ENCODE data around the gene ALDH1L1.
A peak's percentile ranks its signal among the peaks of the same experiment; 100 is the strongest.
"Not testable (repeated sequence)": the region's sequence is repeated elsewhere in the genome, so short reads cannot be mapped to it uniquely, and the experiment has no call there.

The ALDH1L1 gene

DNA sequence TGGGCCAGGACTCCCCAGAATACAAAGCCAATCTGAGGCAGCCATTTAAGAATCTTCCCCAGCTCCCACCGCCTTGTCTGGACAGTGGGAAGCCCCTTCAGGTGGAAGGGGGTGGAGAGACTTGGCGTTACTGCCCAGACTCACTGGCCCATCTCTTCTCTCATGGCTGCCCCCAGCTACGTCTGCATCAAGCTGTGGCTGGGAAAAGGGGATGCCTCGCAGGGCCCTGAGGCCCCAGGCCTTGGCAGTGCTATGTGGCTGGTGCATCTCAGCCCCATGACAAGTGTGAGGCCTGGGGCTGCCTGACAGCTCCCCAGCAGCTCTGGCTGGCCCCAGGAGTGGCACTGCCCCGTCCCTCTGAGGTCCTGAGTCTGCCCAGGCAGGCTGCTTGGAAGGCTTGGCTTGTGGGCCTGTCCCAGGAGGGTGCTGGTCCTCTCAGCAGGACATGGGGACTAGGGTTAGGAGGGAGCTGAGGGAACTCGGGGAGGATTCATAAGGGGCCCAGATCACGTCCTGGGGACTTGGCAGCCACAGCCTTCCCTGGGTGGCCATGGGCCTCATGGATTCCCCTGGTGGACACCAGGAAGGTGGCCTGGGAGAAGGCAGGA lies 76.3 kb downstream of the ALDH1L1 start:
- DNase-seq, result no peak

DNA sequence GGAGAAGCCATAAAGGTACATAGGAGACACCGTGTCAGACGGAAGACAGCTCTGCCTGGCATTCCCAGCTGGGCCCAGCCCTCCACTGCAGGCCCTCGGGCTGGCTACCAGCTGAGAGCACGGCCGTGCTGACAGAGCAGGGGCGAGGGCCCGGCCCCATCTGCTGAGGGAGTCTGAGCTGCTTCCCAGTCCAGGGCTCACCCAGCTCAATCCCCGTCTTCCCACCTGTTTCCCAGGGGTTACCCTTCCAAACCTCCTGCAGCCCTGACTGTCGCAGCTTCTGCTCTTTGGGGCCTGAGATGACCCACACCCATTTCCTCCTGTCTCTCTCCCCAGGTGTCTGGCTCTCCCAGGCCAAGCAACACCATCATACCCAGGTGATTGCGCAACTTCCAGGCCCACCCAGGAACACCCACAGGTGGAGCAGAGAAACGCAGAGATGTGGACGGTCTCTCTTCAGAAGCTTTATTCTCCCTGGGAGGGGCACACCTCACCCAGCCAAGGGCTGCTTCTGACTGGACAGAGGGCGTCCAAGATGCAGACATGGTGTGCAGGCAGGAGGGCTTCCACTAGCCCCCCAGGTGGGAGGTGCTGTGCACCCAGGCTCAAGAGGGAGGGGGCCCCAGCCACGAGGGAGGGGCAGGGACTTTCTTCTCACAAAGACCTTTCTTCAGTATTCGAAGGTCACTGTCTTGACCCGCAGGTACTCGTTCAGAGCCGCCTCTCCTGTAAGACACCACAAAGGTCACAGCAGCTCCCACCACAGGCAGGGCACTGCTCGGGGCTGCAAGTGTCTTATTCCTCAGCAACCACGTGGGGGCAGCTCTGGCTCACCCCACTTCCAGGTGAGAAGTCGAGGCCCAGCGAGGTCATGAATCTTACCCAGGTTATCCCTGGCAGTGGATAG lies 77.0 kb downstream of the ALDH1L1 start:
- no peak for DNase-seq

DNA sequence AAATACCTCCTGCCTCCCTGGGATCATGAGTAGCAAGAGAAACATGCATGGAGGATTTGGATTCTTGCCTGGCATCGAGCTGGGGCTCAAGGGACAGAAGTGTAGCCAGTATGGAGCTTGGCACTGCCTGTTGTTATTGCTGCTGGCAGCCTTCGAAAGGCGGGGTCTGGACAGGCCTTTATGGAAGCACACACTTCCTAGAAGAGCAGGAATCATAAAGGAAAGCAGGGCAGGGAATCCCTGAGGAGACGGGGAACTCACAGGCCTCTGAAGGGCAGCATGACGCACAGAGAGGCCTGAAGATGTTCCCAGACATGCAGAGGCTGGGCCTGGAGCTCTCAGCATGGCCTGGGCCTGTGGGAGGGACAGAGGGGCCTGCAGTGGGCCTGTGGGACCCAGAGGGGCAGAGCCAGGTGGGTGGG lies 77.8 kb downstream of the ALDH1L1 start:
- DNase-seq, result no peak

DNA sequence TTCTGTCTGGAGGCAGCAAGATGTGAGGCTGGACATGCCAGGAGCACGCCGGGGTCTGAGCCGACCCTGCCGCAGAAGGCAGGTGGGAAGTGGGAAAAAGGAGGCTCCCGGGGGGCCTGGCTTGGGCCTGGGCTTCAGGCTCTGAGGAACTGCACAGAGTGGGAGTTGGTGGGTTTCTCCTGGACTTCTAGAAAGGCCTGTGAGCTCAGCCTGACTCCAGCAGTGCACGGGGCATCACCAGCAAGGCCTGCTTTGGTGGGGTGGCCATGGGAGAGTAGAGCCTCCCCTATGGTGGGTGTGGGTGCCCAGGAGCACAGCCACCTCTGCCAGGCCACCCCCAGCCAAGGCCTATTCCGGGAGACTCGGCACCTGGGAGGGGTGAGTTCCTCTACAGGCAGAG lies 78.4 kb downstream of the ALDH1L1 start:
- DNase-seq, result no peak

DNA sequence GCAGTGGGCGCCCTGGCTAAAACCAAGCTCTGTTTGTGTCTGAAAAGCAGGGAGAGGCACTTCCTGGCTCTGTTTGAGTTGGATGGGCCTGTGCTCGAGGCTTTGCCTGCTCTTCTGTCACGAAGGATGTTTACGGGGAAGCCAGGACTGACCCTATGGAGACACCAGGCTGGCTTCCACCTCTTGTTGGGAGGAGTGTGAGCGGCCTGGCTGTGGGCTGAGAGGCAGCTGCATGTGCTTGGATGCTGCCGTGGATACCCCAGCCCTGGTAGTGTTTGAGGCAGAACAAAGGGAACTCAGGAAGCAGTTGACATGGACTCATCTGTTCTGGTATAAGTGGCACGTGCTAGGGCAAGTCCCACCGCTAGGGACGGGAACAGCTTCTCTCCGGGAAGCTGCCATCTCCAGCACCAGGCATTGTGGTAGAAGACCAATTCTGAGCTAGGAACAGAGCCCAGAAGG lies 78.8 kb downstream of the ALDH1L1 start:
- no peak for DNase-seq

DNA sequence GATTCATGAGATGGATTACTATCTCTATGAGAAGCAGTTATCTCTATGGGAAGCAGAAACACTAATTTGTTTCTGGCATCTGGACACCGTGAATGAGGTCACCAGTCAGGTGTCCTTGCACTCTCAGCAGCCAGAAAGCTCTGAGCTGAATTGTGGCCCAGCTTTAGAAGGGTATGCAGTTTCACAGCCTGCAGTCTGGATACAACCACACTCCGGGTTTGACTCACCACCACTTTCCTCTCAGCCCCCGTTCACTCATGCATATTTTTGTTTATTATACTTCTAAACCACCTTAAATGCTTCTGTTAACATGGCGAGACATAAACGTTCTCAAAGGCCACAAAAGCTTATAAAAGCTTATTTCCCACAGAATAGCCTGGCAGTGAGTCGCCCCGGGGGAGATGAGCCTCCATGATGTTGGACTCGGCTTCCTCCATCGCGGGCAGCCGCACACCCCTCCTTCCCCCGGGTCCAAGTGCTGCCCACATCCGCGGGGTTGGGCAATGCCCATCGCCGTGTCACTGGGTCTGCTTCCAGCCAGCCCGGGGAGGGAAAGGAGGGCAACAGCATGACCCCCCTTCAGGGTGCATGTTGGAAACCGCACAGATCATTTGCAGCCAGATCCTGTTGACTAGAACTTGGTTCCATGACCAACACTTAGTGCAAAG lies 79.6 kb downstream of the ALDH1L1 start:
- no peak for DNase-seq

DNA sequence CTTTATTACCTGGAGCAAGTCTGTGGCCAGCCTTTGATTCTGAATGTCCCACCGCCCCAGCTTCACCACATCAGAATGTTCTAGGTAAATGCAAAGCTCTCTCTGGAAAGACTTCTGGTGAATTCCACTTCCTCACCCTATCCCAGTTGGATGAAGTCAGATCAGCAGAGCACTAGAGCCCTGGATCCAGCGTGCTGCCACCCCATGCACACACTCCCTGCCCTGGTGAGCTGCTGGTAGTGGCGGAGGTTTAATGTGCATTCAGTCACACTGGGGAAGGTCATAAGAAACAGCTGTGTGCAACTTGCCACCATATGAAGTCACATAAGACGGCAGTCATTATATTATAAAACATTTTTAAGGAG lies 80.1 kb downstream of the ALDH1L1 start:
- DNase-seq, result no peak

DNA sequence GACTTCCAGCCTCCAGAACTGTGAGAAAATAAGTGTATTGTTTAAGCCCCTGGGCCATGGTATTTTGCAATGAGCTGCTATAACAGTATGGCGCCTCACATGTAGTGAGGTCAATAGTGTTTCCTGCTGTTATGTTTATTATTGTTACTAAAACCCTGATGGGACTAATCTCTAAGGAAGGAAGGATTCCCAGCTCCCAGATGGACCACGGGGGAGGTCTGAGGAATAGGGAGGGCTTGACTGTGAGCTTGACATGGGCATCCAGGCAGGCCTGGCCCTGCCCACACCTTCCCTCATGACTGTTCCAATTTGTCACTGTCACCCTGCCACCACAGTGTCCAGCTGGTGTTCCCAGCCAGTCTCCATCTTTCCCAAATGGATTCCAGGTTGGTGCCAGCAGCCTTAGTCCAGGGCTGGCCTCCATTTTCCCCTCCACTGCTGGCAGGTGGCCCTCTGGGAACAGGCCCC lies 82.0 kb downstream of the ALDH1L1 start:
- DNase-seq, result no peak

DNA sequence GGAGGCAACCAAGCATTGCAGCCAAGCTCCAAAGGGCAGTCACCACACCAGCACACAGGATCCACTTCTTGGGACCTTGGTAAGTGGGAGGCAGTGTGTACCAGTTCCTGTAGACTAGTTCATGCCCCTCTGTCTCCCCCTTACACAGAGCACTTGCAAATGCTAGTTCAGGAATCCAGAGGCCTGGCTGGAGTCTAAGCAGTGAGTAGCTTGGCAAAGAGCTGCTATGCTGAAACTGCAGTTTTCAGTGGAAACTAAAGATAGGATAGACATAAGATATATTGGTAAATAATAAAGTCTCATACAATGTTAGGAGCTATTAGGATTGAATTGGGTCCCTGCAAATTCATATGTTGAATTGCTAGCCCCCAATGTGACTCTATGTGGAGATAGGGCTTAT lies 82.6 kb downstream of the ALDH1L1 start:
- DNase-seq, result no peak

DNA sequence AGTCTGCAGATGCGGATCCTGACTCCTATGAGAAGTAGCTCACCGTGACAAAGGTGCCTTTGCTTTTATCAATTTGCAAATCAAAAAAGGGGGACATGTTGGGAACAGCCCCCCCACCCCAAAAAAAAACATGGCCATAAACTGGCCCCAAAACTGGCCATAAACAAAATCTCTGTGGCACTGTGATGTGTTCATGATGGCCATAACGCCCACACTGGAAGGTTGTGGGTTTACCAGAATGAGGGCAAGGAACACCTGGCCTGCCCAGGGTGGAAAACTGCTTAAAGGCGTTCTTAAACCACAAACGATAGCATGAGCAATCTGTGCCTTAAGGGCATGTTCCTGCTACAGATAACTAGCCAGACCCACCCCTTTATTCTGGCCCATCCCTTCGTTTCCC lies 84.1 kb downstream of the ALDH1L1 start:
- not testable (repeated sequence) for DNase-seq

DNA sequence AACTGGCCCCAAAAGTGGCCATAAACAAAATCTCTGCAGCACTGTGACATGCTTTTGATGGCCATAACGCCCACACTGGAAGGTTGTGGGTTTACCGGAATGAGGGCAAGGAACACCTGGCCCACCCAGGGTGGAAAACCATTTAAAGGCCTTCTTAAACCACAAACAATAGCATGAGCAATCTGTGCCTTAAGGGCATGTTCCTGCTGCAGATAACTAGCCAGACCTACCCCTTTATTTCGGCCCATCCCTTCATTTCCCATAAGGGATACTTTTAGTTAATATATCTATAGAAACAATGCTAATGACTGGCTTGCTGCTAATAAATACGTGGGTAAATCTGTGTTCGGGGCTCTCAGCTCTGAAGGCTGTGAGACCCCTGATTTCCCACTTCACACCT lies 88.3 kb downstream of the ALDH1L1 start:
- not testable (repeated sequence) for DNase-seq

DNA sequence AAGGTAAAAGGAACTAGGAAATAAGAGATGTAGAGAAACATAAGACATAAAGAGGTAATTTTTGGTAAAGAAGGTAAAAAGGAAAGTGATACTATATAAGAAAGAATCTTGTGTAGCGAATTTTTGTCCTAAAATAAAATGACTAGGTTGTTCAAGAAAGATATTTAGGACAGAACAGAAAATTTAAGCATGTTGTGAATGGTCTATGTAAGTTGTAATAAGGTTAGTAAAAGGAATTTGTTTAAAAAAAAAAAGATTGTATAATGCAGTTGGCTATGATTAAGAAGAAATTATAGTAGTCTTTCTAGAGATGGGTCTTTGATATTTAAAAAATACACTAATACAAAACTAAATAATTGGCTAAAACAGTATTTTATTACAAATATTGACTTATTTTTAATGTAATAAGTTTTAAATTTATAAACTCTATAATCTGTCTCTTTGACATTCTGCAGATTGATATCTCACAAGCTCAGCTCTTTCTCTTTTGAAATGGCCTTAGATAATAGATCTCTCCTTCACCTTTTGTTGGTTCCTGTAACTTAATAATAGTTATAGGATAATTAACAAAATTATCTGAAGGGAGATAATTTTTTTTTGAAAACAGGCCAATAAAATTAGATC lies 92.7 kb downstream of the ALDH1L1 start:
- DNase-seq, result no peak

DNA sequence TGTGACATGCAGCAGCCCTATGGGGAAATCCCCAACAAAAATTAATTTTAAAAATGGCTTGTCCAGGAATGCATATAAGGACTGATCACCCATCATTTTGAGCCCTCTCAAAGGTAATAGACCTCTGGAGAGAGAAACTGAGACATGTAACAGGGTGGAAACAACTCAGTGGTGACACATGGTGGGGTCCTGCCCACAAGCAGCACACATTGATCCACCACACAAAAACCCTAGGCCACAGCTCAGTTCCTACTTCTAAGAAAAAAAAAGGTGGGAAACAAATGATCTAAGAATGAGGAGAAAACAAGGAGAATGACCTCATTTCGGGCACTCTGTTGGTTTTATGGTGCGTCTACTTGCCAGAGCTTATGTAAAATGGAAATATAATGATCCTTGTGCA lies 94.5 kb downstream of the ALDH1L1 start:
- no peak for DNase-seq

DNA sequence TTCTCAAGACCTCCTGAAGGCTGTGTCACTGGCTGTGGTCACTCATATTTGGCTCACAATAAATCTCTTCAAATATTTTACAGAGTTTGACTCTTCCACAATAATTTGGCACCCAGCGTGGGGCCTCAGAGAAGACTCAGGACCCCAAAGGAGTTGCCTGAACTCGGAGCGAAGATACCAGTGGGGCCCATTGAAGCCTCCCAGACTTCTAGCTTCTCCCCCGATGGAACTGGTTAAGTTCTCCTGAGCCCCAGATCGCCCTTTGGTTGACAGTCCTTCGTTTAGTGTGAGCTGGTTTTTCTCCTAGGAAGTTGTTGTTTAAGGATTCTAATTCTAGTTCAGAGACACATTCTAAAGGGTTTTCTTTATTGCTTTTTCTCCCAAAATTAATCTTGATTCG lies 95.1 kb downstream of the ALDH1L1 start:
- DNase-seq, result no peak

DNA sequence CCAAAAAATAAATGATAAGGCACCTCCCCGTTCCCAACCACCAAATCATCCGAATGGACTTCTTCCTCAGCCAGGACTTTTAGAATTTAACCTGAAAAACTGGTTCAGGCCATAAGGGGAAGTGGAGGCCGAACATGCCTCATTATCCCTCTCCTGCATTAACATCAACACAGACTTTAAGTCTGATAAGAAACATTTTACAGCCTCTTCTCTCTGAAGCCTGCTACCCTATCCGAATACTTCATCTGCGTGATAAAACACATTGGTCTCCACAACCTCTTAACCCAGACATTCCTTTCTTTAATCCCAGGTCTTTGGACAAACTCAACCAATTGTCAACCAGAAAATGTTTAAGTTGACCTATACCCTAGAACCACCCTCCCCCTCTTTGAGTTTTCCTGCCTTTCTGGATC lies 95.6 kb downstream of the ALDH1L1 start:
- DNase-seq, result no peak

DNA sequence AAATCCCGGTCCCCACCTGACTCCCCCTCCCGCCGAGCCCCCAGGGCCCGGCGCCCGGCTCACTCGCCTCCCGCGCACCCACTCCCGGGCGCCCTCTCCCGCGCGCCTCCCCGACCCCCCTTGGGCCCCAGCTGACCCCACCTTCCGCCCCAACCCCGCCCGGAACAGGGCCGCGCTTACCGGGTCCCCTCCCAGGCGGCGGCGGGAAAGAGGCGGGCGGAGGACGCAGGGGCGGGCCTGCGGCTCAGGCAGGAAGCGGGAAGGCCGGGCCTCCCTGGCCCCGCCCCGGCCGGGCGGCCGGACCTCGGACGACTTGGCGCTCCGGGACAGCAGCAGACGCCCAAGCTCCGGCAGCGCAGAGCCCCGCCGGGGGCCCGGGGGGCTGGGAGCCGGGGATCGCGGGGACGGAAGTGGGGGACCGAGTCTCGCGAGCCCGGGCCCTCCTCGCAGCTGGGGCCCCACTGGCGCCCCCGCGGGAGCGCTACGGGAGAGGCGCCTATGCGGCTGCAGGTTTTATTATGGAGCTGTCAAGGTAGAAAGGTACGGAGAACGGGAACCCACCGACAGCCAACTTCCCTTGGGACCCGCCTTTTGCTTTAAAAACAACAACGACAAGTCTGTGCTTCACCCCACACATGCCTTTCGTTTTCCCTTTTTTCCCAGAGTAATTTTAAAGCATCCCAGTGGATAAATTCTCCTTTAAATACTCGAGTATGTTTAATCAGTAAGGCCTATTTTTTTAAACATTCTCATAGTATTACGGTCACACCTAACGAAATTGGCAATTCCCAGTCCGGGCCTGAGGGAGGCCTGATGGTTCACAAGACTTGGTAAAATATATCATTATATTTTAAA lies 96.2 kb downstream of the ALDH1L1 start, which contains the start of gene SLC41A3:
TSS of gene SLC41A3 (minus strand) at position 212 of the 855 bp plus-strand sequence. CDS start 15,905 bp downstream, outside the sequence.
- peak; percentile 36 for DNase-seq

DNA sequence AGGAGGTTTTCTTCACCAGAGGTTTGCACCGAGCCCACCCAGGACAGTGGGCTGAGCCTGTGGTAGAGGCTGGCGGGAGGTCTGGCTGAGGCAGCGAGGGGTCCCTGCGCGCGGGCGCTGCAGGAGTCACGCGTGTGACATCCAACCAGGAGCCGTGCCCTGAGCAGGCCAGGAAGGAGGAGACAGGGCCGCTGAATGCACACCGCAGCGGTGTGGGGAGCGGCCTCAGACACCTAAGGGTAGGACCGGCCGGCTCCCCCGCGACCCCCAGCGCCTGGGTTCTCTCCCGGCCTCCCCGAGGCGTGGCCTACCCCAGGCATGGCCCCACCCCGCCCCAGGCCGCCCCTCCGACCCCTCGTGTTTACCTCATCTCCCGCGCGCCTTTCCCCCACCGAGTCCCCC lies 96.9 kb downstream of the ALDH1L1 start:
- no peak for DNase-seq

DNA sequence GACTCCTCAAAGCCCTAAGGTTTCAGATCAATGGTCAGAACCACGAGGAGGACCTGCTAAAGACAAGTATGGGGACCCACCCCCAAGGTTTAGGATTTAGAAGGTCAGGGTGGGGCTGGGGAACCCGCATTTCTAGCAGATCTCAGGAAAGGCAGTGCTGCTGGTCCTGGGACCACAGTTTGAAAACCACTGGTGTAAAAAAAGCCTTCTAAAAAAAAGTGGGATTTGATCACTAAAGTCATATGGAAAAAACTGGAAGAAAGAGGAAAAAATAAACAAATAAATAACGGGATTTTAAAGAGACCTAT lies 97.3 kb downstream of the ALDH1L1 start:
- no peak for DNase-seq

DNA sequence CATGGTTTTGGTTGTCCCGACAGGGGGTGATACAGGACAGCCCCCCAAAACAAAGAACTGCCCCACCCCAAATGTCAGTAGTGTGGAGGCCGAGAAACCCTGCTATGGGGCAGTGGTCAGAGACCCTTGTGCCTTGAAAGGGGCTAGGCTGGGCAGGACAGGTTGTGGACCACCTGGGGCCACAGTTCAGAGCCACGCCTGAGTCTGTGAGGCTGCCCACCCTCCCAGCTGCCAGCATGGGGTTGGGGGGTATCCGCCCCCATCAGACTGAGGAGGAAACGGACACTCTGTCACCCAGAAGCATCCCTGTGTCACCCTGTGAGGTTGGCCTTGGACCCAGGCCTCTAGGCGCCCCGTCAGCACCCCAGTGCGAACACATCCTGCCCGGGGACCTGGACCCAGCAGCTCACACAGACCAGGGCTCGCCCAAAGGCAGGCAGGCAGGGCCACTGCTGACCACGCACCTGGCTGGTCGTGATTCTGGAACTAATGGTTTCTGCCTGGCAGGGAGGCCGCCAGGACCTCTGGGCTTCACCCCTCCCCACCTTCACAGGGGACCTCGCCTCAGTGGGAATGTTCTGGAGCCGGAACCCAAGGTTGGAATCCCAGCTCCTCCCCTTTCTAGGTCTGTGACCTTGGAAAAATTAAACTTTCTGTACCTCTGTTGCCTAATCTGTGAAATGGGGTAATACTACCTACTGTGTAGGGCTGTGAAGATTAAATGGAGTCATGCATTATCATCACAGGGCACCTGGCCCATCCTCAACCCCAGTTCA lies 97.8 kb downstream of the ALDH1L1 start:
- DNase-seq, result no peak

DNA sequence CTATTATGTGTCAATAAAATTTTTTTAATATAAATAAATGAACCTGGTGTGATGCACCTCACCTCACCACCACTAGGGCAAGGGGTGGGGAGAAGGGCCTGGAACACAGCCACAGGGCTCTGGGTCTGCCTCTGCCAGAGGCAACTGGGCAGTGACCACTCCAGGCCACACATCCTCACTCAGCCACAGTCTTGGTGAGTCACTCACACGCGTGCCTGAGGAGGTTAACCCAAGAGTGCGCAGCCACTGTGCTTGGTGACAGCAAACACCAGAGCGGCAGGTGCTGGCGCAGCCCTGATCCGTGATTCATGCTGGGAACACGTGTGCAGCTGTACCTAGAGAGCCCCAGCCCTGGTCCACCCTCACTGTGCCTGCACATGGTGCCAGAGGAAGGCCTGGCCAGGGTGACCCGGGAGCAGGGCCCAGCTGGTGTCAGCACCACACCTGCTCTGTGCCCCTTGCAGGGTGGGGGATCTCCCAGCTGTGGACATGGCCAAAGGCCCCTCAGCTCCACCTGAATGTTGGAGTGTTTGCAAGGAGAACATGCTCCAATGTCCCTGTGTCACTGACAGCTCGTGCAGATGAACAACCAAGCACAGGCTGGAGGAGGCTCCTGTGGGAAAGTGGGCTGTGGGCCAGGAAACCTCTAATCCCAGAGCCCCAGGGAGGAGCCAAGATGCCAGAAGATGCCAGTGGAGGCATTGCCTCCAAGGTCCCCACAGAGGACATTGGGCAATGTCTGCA lies 98.6 kb downstream of the ALDH1L1 start:
- no peak for DNase-seq

DNA sequence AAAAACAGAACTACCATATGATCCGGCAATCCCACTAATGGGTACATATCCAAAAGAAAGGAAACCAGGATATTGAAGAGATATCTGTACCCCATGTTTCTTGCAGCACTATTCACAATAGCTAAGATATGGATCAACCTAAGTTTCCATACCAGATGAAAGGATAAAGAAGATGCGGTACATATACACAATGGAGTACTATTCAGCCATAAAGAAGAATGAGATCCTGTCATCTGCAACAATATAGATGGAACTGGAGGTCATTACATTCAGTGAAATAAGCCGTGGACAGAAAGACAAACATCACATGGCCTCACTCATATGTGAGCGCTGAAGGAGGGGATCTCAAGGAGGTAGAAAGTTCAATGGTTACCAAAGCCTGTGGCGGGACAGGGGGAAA lies 99.4 kb downstream of the ALDH1L1 start:
- DNase-seq, result no peak

Measured in GF-D8 (cell line).